LNCAP (cell line): ENCODE results near the gene ATIC.

ENCODE experiments used
- TF ChIP-seq, protein P1 (sequence below): fragments of 450-650 bp; IDR thresholded peaks from 2 replicates; pipeline ENCODE4 v1.5.1; 2017; ENCODE audit warnings: mild to moderate bottlenecking

ATIC gene

DNA sequence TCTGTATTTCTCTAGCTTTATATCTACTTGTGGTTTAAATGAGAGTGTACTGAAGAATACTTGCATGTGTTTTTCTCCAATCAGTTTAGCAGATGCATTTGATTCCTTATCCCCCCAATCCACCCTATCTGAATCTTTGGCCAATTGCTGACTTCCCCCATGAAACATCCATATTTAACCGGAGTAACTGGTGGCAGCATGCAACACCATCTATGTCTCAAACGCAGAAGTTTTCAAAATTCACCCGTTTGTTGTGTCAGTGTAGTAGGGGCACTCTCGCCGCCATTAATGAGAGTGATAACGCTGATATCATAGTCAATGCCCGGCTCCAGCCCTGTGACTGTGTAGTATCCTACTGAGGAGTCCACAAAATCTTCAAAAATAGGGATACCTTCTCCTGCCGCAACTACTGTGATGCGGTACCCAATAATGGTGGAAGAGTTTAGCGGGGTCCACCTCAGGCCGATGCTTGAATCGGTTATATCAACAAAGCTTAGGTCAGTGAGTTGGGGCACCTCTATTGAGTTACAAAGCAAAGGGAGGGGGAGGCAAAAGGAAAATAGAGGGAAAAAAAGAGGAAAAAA is 80.9 kb downstream of the ATIC start:
- TF ChIP-seq, protein P1, sequence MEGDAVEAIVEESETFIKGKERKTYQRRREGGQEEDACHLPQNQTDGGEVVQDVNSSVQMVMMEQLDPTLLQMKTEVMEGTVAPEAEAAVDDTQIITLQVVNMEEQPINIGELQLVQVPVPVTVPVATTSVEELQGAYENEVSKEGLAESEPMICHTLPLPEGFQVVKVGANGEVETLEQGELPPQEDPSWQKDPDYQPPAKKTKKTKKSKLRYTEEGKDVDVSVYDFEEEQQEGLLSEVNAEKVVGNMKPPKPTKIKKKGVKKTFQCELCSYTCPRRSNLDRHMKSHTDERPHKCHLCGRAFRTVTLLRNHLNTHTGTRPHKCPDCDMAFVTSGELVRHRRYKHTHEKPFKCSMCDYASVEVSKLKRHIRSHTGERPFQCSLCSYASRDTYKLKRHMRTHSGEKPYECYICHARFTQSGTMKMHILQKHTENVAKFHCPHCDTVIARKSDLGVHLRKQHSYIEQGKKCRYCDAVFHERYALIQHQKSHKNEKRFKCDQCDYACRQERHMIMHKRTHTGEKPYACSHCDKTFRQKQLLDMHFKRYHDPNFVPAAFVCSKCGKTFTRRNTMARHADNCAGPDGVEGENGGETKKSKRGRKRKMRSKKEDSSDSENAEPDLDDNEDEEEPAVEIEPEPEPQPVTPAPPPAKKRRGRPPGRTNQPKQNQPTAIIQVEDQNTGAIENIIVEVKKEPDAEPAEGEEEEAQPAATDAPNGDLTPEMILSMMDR: no peak

DNA sequence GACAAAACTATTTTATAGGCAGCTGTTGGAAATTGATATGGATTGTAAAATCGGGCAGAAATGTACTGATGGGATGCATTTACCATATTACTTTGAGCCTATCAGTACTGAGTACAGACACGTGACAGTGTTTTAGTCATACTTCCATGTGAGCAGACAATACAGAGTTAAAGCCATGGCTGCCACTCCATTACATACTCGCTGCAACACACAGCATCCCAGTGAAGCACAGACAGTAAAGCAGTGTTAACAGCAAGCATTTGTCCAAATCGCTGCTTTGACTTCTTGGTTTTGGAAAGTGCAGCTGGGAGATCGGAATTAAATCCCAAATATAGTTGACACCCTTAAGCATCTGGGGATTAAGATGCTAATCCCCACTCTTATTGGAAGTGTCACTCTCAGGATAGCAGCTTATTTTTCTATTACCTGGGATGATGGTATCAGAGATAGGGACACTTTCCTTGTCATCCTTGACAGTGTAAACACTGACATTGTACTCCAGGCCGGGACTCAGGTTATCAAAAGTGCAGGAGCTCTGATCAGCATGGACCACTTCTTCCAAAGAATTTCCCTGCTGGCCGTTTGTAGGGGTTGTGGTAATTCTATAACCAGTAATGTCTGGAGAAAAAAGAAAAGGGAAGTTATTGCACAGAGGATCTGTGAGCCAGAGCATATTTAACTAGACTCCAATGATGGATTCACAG is 82.4 kb downstream of the ATIC start:
- TF ChIP-seq, protein P1: no peak

DNA sequence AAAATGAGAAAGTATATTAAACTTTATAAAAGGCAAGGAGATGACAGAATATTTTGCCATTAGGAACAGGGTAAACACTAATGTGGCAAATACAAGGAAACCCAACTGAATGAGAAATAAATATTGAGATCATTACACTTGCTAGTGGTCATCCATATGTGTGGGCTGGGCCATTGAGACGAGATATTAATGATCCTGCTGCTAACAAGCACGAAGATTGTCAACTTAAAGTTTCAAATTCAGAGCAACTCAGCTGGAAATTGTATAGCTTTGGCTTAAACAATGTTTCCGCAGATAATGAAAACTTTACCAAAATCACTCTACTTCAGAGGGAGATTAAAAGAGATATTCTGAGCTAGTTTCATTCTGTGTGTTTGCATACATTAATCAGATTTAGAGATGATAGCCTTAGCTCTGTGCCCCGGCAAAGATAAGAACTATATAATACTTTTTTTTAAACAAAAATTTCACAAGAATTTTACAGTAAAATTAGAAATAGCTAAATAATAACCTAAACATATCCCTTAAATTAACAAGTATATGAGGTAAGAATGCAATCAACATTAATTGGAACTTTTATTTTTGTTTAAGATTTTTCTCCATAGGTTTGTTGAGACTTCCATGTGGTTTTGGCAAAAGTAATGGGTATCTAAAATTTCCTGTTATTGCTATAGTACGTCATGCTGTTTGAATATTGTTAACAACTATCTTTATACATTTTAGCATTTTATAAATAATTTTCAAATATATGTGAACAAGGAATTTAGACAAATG is 84.0 kb downstream of the ATIC start:
- TF ChIP-seq, protein P1: no peak

DNA sequence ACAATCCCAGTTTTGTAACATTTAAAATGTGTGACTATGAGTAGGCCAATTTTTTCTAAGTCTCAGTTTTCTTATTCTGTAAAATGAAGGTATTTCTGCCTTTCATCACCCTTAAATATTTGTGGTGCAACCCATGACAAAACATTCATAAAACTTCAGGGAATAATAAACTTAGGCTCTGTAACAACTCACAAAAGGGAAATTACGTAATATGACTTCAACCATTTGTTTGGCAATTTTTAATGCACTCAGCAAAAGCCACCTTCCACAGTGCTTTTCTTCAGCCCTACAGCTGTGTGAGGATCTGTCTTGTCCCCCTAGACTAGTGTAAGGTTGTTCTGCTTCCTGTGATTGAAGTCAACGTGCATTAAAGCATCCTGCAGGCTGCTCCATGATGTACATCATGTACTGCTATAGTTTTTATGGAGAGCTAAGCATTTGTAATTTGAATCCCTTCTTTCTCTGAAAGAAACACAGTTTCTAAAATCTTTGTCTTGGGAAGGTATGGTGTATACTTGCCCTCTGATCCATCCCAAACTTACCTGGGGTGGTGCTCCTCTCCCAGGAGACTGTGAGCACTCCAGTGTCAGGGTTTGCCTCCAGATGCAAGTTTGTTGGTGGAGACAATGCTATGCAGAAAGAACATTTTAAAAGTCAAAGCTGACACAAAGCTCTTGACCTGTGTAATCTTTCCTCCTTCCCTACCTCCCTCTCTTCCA is 84.9 kb downstream of the ATIC start:
- TF ChIP-seq, protein P1: no peak

DNA sequence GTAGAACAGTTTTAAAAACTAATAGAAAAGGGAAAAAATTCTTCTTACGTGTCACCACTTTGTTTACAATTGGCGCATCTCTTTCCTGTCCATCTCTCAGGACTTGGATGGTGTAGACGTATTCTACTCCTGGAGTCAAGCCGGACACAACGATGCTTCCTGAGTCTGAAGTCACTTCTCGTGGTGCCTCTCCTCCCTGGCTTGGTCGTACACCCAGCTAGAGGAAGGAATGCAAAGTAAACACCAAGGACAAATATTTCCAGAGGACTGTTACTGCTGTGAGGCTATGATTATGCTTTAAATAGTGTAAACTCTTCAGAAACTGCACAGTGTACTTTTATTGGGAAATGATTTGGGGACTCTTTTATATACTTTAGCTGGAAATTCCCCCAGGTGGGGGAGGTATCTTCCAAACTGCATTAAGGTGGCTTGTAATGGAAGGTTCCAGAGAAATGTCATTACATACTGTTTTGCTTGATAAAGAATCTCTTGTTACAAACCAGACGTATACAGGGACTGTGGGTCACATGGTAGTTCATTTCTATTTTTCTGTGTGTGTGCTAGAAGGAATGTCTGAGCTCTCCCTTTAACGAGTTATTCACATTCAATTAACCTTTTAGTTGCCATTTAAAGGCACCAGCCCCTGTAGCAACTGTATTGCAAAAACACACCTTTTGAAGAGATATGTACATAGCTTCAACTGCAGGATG is 85.9 kb downstream of the ATIC start:
- TF ChIP-seq, protein P1: no peak

DNA sequence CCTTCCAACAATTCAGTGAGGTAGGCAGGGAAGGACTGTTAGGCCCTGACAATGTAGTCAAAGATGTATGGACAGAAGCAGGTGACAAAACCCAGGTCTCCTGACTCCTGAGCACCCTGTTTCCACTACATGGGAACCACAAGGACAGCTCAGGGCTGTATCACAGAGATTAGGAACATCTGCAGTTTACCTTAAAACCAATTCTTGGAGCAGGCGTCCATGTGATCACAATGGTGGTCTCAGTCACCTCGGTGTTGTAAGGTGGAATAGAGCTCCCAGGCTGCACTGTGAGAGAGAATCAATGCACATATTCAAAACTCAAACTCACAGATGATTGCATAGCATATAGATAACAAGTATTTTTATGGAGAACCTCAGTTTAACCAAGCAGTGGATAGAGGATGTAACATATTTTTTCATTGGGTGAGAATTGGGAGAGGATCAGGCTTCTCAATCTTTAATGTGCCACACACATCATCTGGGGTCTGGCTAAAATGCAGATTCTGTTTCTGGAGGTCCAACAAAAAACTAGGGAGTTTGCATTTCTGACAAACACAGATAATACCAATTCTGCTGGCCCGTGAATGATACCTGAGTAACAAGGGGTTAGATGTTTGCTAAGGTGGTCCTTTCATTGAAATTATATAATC is 87.3 kb downstream of the ATIC start:
- TF ChIP-seq, protein P1: no peak
